ENCODE measurements around the gene NFE2L3. TPM values are rescaled to one million over a fixed set of nuclear protein-coding genes. Genes with fewer than 3 reads are reported as not detected.
"Not testable (repeated sequence)": the region's sequence is repeated elsewhere in the genome, so short reads cannot be mapped to it uniquely, and the experiment has no call there.

The NFE2L3 gene
- total RNA-seq, 2 experiments from 2014 or later: 21.5 to 22.6 TPM

DNA sequence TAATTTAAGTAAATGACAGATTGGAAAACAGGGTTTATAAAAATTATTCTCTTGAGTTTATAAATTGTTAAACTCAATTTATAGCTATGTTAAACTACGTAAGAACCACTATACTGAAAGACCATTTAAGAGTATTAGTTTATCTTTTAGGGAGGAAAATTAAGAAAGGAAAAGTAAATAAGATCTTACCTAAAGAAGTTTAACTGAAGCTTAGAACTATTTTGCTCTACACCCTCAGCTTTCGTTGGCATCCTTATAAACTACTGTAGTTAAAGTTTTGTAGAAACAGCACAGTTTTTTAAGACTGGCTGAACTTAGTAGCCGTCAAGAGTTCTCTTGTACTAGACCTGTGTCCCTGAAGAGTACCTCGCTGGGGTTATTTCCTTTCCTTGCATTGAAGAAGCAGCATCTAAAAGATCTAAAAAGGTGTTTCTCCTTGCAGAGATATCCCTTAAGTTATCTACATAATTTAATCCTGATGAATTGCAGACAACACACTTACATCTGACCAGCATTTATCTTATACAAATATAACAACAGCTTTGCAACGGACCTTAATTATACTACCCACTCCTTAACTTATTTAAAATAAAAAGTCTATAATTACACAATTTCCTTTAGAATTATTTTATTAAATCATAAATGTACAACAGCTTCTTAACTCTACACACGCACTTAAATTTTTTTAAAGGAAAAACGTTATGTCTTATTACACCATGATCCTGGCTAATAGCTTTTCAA lies 39.4 kb downstream of the NFE2L3 start:
- ATAC-seq (no peak), DNase-seq (no peak)
- Mint-ChIP-seq H3K27ac (peak overlapping the region; percentile 86), H3K4me3 (peak overlapping the region; percentile 100), H3K27me3 (no peaks in the 10 kb centered on the region), H3K4me1 (ENCODE audit: low read depth) (peaks cover 94% of the 10 kb centered on the region), H3K9me3 (no peaks in the 10 kb centered on the region), H3K36me3 (ENCODE audit: low read depth) (peaks cover 94% of the 10 kb centered on the region)
- ChIA-PET POLR2A (interaction anchor here (0.6 to 19.9 kb wide), 10 partner anchors 4 to 174 kb away, joined by 3 to 588 read pairs (median 5); partner anchors contain the start of genes CBX3, HNRNPA2B1 and NFE2L3), CTCF (interaction anchor here (0.8 to 10.3 kb wide), 9 partner anchors 9 to 299 kb away, joined by 3 to 141 read pairs (median 4); partner anchors contain the start of gene NFE2L3)
- TF ChIP-seq, protein P1, sequence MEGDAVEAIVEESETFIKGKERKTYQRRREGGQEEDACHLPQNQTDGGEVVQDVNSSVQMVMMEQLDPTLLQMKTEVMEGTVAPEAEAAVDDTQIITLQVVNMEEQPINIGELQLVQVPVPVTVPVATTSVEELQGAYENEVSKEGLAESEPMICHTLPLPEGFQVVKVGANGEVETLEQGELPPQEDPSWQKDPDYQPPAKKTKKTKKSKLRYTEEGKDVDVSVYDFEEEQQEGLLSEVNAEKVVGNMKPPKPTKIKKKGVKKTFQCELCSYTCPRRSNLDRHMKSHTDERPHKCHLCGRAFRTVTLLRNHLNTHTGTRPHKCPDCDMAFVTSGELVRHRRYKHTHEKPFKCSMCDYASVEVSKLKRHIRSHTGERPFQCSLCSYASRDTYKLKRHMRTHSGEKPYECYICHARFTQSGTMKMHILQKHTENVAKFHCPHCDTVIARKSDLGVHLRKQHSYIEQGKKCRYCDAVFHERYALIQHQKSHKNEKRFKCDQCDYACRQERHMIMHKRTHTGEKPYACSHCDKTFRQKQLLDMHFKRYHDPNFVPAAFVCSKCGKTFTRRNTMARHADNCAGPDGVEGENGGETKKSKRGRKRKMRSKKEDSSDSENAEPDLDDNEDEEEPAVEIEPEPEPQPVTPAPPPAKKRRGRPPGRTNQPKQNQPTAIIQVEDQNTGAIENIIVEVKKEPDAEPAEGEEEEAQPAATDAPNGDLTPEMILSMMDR (IDR thresholded peaks at IDR 0.05): no peak
- intact Hi-C loops (cut with micrococcal nuclease): no loop called here

DNA sequence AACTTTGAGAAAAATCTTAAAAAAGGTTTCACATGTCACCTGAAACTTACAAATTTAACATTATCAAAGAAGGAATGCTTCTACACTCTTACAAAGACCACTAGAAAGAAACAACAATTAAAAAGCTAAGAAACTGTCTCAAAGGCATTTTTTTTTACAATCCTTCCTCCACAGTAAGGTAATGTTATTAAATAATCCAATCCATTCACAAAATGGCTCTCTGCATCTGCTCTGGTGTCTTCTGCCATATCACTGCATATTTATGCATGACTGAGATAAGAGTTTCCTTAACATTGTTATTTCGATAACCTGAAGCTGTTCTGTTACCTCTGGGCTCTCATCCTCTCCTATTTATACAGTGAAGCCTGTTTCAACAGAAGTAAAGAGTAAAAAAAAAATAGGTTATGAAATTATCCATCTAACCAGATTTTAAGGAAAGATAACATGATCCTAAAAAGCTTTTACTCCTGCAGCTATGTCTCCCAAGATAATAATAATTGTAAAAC lies 40.0 kb downstream of the NFE2L3 start:
- ATAC-seq (no peak), DNase-seq (no peak)
- H3K4me3 Mint-ChIP-seq: peak overlapping the region; percentile 100
- peaks cover 95% of the 10 kb centered on the region for H3K36me3 Mint-ChIP-seq (ENCODE audit: low read depth)
- ChIA-PET CTCF (interaction anchor here (0.8 to 10.3 kb wide), 10 partner anchors 8 to 299 kb away, joined by 3 to 141 read pairs (median 3); partner anchors contain the start of gene NFE2L3), POLR2A (interaction anchor here (0.6 to 19.9 kb wide), 17 partner anchors 4 to 206 kb away, joined by 3 to 588 read pairs (median 5); partner anchors contain the start of genes CBX3, HNRNPA2B1 and NFE2L3)
- no peaks in the 10 kb centered on the region for H3K27me3 Mint-ChIP-seq
- H3K9me3 Mint-ChIP-seq: no peaks in the 10 kb centered on the region
- intact Hi-C loops (cut with micrococcal nuclease): no loop called here
- peak overlapping the region; percentile 86 for H3K27ac Mint-ChIP-seq
- TF ChIP-seq, protein P1 (IDR thresholded peaks at IDR 0.05): no peak
- peaks cover 94% of the 10 kb centered on the region for H3K4me1 Mint-ChIP-seq (ENCODE audit: low read depth)

DNA sequence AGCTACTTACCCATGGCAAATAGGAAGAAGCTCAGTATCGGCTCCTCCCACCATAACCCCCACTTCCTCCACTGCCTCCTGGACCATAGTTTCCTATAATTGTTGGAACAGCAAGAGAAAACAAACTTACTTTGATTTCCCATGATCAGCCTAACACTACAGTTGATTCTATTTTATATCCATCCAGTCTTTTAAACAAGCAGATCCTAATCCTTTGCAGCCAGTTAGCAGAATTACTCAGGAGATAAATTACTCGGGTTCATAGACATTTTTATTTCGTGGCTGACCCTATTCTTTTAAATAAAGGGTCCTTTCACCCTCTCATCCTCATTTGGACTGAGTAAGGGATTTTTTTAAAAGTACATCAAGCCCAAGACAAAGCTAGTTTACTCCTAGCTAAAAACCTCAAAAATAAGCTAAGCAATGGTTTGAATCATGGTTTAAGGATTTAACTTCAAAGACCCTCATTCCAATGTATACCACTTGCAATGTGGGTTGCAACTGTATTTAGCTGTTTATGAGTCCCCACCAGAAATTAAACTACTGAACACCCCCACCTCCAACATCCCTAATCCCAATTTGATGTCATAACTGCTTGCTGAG lies 40.6 kb downstream of the NFE2L3 start:
- Mint-ChIP-seq H3K36me3 (ENCODE audit: low read depth) (peaks cover 96% of the 10 kb centered on the region), H3K4me3 (peak overlapping the region; percentile 100), H3K9me3 (no peaks in the 10 kb centered on the region), H3K27me3 (no peaks in the 10 kb centered on the region), H3K4me1 (ENCODE audit: low read depth) (peaks cover 92% of the 10 kb centered on the region), H3K27ac (peak overlapping the region; percentile 86)
- ChIA-PET POLR2A (interaction anchor here (0.6 to 19.9 kb wide), 21 partner anchors 5 to 205 kb away, joined by 3 to 588 read pairs (median 5); partner anchors contain the start of genes CBX3, HNRNPA2B1 and NFE2L3), CTCF (interaction anchor here (0.7 to 10.3 kb wide), 10 partner anchors 13 to 300 kb away, joined by 3 to 141 read pairs (median 4); partner anchors contain the start of gene NFE2L3)
- intact Hi-C loops (cut with micrococcal nuclease): no loop called here
- ATAC-seq (no peak), DNase-seq (no peak)
- TF ChIP-seq, protein P1 (IDR thresholded peaks at IDR 0.05): no peak

DNA sequence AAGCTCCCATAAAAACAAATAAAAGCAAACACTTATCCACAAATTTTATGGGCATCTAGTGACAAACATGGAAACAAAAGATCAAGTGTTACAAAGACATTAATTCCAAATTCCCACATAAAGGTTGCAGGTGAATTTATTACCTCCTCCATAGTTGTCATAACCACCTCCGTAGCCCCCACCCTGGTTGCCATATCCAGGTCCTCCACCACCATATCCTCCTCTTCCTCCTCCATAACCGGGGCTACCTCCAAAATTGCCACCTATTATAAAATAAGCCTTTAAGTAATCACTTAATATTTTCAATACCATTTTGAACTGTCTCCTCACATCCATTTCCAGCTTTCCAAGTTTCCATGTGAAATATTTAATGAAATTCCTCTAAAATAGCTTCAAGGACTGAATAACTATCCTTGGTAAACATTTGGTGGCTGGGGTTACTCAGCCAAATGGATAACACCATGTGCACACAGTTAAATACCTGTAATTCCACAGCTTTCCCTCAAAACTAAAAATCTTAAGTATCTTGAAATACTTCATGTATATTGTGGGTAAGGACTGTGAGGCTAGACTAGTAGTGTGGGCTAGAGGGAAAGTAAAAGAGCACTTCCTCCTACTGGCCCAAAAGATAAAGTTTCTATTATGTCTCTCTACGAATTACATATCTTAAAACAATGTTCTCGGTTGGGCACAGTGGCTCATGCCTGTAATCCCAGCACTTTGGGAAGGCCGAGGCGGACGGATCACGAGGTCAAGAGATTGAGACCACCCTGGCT lies 41.6 kb downstream of the NFE2L3 start:
- intact Hi-C loops (cut with micrococcal nuclease): no loop called here
- CTCF ChIA-PET: interaction anchor here (0.7 to 10.3 kb wide), 7 partner anchors 42 to 301 kb away, joined by 3 to 141 read pairs (median 4); partner anchors contain the start of gene NFE2L3
- Mint-ChIP-seq H3K27me3 (no peaks in the 10 kb centered on the region), H3K4me3 (peak overlapping the region; percentile 100), H3K9me3 (no peaks in the 10 kb centered on the region), H3K27ac (peak overlapping the region; percentile 86), H3K4me1 (ENCODE audit: low read depth) (peaks cover 82% of the 10 kb centered on the region), H3K36me3 (ENCODE audit: low read depth) (peaks cover 95% of the 10 kb centered on the region)
- TF ChIP-seq, protein P1 (IDR thresholded peaks at IDR 0.05): no peak
- ATAC-seq (peak; percentile 10), DNase-seq (no peak)
- POLR2A ChIA-PET: interaction anchor here (0.7 to 19.9 kb wide), 19 partner anchors 6 to 302 kb away, joined by 3 to 588 read pairs (median 5); partner anchors contain the start of genes CBX3, HNRNPA2B1, NFE2L3 and SNX10

DNA sequence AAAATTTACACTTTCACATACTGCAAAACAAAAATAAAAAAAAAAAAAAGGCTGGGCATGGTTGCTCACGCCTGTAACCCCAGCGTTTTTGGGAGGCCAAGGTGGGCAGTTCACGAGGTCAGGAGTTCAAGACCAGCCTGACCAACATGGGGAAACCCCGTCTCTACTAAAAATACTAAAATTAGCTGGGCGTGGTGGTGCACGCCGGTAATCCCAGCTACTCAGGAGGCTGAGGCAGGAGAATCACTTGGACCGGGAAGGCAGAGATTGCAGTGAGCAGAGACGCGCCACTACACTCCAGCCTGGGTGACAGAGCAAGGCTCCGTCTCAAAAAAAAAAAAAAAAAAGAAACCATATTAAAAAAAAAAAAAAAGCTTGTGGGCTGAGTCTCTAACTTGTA lies 42.8 kb downstream of the NFE2L3 start:
- Mint-ChIP-seq H3K36me3 (ENCODE audit: low read depth) (peaks cover 95% of the 10 kb centered on the region), H3K4me1 (ENCODE audit: low read depth) (peaks cover 70% of the 10 kb centered on the region), H3K27ac (peak overlapping the region; percentile 86), H3K4me3 (peak overlapping the region; percentile 100)
- intact Hi-C loops (cut with micrococcal nuclease); ATAC-seq; H3K9me3 Mint-ChIP-seq; DNase-seq; H3K27me3 Mint-ChIP-seq: not testable (repeated sequence)
- POLR2A ChIA-PET: interaction anchor here (0.7 to 19.9 kb wide), 12 partner anchors 5 to 303 kb away, joined by 3 to 588 read pairs (median 8); partner anchors contain the start of genes CBX3, HNRNPA2B1, NFE2L3 and SNX10
- CTCF ChIA-PET: interaction anchor here (1.5 to 10.3 kb wide), 3 partner anchors 104 to 302 kb away, joined by 4 to 141 read pairs (median 6); no protein-coding TSS in a partner anchor
